B cell (primary cell): ENCODE results near the gene TLR5.

Source experiments
- CTCF ChIP-seq: fragments of 200-600 bp; IDR thresholded peaks from one replicate; pipeline ENCODE4 v1.8.0; 2022; ENCODE audit warnings: antibody characterized with exemption, mild to moderate bottlenecking
- EZH2 ChIP-seq: IDR thresholded peaks from 2 replicates; pipeline ENCODE4 v1.6.1; 2012; ENCODE audit warnings: borderline replicate concordance, low read depth, mild to moderate bottlenecking, moderate library complexity, low read length; ENCODE audit not compliant: insufficient read depth, poor library complexity, severe bottlenecking

GRCh38 chr1:223179786-223180185, 36.7 kb upstream of the TLR5 start:
- TF ChIP-seq CTCF (no peak), EZH2 (no peak)
